ENCODE results near the gene SVEP1.

SVEP1 gene

DNA sequence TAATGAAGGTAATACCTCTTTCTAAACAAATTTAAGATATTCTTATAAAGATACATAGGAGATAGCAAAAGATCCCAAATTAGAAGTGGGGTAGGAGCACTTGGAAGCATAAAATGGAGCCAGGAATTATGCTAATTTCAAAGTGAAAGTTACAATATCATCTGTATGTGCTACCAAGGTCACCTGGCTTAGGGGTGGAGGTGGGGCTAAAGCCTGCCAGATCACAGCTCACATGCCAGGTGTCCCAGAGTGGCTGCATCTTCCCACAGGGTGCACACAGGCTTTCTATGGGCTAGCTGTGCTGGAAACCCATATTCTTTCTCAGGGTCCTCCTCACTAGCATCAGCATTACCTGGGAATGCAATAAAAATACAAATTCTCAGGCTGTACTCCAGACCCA lies 123.7 kb downstream of the SVEP1 start:
- no peak for TF ChIP-seq CSDC2 (CRISPR knock-in tag; IDR thresholded peaks at IDR 0.05)
- no peak for TF ChIP-seq OSR1 (CRISPR knock-in tag; IDR thresholded peaks at IDR 0.05)
- no peak for ATAC-seq

DNA sequence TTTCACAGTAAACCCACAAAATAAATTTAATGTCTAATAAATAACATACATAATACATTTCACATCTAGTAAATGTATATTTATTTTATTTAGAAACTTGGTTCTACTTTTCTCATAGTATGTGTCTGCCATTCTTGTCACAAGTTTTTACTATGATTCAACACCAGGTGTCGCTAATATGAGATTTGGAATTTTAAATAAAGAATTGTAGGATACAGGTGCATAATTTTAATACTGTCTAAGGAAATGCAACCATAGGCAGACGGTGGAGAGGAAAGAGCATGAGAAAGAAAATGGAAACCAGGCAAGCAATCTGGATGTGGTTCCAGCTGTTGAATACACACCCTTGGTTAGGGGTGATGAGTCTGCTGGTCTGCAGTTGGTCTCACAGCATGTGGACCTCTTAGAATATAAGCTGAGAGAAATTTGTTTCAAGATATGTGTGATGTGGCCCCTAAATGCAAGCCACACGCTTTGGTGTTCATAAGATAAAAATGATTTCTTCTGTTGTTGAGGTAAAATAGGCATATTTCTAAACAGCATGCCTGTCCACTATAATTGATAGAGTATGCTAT lies 127.2 kb downstream of the SVEP1 start:
- 0 out of 3 replicates have a peak, but pooled peaks have one; percentile 36 for ATAC-seq
- TF ChIP-seq ZFP30 (CRISPR knock-in tag; IDR thresholded peaks at IDR 0.05), result no peak
- TF ChIP-seq OSR1 (CRISPR knock-in tag; IDR thresholded peaks at IDR 0.05), result no peak
- TF ChIP-seq BACH2 (CRISPR knock-in tag; IDR thresholded peaks at IDR 0.05; ENCODE audit: borderline replicate concordance), result no peak
- no peak for TF ChIP-seq RARB (CRISPR knock-in tag; IDR thresholded peaks at IDR 0.05)
- no peak for TF ChIP-seq ZNF70 (CRISPR knock-in tag; IDR thresholded peaks at IDR 0.05)
- no peak for TF ChIP-seq ISL1 (CRISPR knock-in tag; IDR thresholded peaks at IDR 0.05)
- no peak for TF ChIP-seq SNAI2 (CRISPR knock-in tag; IDR thresholded peaks at IDR 0.05)
- TF ChIP-seq ZC3H10 (CRISPR knock-in tag; IDR thresholded peaks at IDR 0.05), result no peak
- TF ChIP-seq ZFP3 (CRISPR knock-in tag; IDR thresholded peaks at IDR 0.05), result no peak
- TF ChIP-seq, protein P1, sequence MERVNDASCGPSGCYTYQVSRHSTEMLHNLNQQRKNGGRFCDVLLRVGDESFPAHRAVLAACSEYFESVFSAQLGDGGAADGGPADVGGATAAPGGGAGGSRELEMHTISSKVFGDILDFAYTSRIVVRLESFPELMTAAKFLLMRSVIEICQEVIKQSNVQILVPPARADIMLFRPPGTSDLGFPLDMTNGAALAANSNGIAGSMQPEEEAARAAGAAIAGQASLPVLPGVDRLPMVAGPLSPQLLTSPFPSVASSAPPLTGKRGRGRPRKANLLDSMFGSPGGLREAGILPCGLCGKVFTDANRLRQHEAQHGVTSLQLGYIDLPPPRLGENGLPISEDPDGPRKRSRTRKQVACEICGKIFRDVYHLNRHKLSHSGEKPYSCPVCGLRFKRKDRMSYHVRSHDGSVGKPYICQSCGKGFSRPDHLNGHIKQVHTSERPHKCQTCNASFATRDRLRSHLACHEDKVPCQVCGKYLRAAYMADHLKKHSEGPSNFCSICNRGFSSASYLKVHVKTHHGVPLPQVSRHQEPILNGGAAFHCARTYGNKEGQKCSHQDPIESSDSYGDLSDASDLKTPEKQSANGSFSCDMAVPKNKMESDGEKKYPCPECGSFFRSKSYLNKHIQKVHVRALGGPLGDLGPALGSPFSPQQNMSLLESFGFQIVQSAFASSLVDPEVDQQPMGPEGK (CRISPR knock-in tag; IDR thresholded peaks at IDR 0.05; ENCODE audit: borderline replicate concordance), result no peak
- no peak for TF ChIP-seq ZNF8 (CRISPR knock-in tag; IDR thresholded peaks at IDR 0.05)

DNA sequence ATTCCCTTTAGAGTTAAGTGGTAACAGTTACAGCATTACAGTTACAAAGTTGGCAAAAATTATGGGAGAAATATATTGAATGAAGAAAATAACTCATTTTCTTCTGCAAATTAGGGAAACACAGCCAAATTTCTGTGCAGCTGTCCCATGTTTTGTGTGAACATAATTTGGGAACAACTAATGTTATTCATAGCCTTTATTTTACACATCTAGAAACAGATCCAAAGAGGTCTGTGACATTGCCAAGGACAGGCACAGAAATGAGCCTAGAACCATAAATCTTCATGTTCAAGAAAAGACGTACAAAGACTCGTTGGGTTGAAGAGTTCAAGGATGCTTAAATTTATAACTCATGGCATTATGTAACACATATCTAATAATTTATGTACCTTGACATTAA lies 127.8 kb downstream of the SVEP1 start:
- no peak for TF ChIP-seq ZFP3 (CRISPR knock-in tag; IDR thresholded peaks at IDR 0.05)
- TF ChIP-seq, protein P2, sequence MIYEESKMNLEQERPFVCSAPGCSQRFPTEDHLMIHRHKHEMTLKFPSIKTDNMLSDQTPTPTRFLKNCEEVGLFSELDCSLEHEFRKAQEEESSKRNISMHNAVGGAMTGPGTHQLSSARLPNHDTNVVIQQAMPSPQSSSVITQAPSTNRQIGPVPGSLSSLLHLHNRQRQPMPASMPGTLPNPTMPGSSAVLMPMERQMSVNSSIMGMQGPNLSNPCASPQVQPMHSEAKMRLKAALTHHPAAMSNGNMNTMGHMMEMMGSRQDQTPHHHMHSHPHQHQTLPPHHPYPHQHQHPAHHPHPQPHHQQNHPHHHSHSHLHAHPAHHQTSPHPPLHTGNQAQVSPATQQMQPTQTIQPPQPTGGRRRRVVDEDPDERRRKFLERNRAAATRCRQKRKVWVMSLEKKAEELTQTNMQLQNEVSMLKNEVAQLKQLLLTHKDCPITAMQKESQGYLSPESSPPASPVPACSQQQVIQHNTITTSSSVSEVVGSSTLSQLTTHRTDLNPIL (CRISPR knock-in tag; IDR thresholded peaks at IDR 0.05; ENCODE audit: low read depth), result no peak
- ATAC-seq, result no peak

DNA sequence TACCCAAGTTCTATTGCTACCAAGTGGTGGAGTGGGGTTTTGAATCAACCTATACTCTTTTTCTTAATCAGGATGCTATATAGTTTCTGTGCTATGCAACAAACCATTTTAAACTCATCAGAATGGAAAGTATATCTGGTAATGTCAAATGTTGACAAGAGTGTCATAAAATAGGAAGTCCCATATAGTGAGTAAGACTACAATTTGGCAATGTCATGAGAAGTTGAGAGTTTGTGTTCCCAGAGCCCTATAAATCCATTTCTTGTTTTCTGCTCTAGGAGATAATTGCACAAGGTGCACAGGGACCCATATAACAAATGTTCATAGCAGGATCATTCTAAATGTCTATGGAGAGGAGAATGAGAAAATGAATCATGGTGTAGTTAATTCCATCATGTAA lies 132.1 kb downstream of the SVEP1 start:
- no peak for ATAC-seq

DNA sequence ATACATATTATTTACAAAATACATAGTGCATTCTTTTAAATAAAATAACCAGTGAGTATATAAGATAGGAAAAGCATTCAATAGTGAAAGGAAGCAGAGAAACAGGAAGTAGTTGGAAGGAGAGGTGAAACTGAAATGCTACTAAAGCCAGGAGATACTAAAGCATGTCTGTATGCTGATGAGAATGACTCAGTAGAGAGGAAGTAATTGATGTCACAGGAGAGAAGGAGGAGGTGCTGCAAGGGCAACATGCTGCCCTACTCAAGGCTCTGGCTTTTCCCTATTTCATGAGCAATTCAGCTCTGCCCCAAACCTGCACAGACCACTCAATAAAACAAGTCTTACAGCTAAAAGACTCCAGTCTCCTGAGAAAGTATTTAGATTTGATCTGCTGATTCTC lies 133.4 kb downstream of the SVEP1 start:
- TF ChIP-seq SNAI2 (CRISPR knock-in tag; IDR thresholded peaks at IDR 0.05) (no peak), ZNF8 (CRISPR knock-in tag; IDR thresholded peaks at IDR 0.05) (no peak), CSDC2 (CRISPR knock-in tag; IDR thresholded peaks at IDR 0.05) (no peak), ZFP3 (CRISPR knock-in tag; IDR thresholded peaks at IDR 0.05) (no peak), RARB (CRISPR knock-in tag; IDR thresholded peaks at IDR 0.05) (no peak), ESRRG (CRISPR knock-in tag; IDR thresholded peaks at IDR 0.05) (no peak)
- TF ChIP-seq, protein P2 (CRISPR knock-in tag; IDR thresholded peaks at IDR 0.05; ENCODE audit: low read depth), result no peak
- TF ChIP-seq, protein P1 (CRISPR knock-in tag; IDR thresholded peaks at IDR 0.05; ENCODE audit: borderline replicate concordance), result no peak
- no peak for ATAC-seq

More for the DNA sequence above, 132.1 kb downstream of the SVEP1 start:
- TF ChIP-seq ZNF565 (CRISPR knock-in tag; conservative IDR thresholded peaks at IDR 0.05; ENCODE audit: low read depth) (no peak), GLIS3 (CRISPR knock-in tag; IDR thresholded peaks at IDR 0.05) (no peak), TOX (CRISPR knock-in tag; IDR thresholded peaks at IDR 0.05; ENCODE audit: borderline replicate concordance) (no peak), ZNF8 (CRISPR knock-in tag; IDR thresholded peaks at IDR 0.05) (no peak), BACH2 (CRISPR knock-in tag; IDR thresholded peaks at IDR 0.05; ENCODE audit: borderline replicate concordance) (no peak)
- TF ChIP-seq, protein P1 (CRISPR knock-in tag; IDR thresholded peaks at IDR 0.05; ENCODE audit: borderline replicate concordance), result no peak

All from SK-N-SH treated with all-trans-retinoic acid at 6 μM for 48 hours (cell line).